ENCODE measurements around the gene ST3GAL3.

GRCh38 chr1:43668956-43669355 is 38.4 kb upstream of the ST3GAL3 start:
- TF ChIP-seq, protein P1, sequence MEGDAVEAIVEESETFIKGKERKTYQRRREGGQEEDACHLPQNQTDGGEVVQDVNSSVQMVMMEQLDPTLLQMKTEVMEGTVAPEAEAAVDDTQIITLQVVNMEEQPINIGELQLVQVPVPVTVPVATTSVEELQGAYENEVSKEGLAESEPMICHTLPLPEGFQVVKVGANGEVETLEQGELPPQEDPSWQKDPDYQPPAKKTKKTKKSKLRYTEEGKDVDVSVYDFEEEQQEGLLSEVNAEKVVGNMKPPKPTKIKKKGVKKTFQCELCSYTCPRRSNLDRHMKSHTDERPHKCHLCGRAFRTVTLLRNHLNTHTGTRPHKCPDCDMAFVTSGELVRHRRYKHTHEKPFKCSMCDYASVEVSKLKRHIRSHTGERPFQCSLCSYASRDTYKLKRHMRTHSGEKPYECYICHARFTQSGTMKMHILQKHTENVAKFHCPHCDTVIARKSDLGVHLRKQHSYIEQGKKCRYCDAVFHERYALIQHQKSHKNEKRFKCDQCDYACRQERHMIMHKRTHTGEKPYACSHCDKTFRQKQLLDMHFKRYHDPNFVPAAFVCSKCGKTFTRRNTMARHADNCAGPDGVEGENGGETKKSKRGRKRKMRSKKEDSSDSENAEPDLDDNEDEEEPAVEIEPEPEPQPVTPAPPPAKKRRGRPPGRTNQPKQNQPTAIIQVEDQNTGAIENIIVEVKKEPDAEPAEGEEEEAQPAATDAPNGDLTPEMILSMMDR (IDR thresholded peaks at IDR 0.05), result no peak
- TF ChIP-seq POLR2A (IDR thresholded peaks at IDR 0.05), result no peak

Measured in uterus (tissue), 2 donors.